H1 (cell line): ENCODE data around the gene LTA4H. TPM values are rescaled to one million over a fixed set of nuclear protein-coding genes. Genes with fewer than 3 reads are reported as not detected.

ENCODE experiments used
- CHD1 ChIP-seq: IDR thresholded peaks from 2 replicates; pipeline ENCODE4 v1.6.1; 2012; ENCODE audit warnings: low read depth, low read length, improper control_type of control experiment
- CHD2 ChIP-seq: IDR thresholded peaks from 2 replicates; pipeline ENCODE4 v1.6.1; 2012; ENCODE audit warnings: low read length, improper control_type of control experiment
- CHD7 ChIP-seq: fragments of 300-600 bp; sonication (generic); IDR thresholded peaks from 2 replicates; pipeline ENCODE4 v1.7.1; 2012; ENCODE audit warnings: low read length, moderate library complexity, mild to moderate bottlenecking, inconsistent platforms; ENCODE audit not compliant: insufficient replicate concordance
- KDM4A ChIP-seq: IDR thresholded peaks from one replicate; pipeline ENCODE4 v1.7.1; 2012; ENCODE audit warnings: low read depth, mild to moderate bottlenecking, moderate library complexity, low read length, inconsistent platforms; ENCODE audit not compliant: severe bottlenecking
- MAX ChIP-seq: IDR thresholded peaks from 2 replicates; pipeline ENCODE4 v1.6.1; 2012; ENCODE audit warnings: inconsistent platforms
- NRF1 ChIP-seq: IDR thresholded peaks from 2 replicates; pipeline ENCODE4 v1.6.1; 2011; ENCODE audit warnings: mild to moderate bottlenecking, low read depth, low read length, improper control_type of control experiment
- PHF8 ChIP-seq: fragments of 200-600 bp; sonication (generic); conservative IDR thresholded peaks from 2 replicates; pipeline ENCODE4 v1.7.1; 2012; ENCODE audit warnings: low read depth, mild to moderate bottlenecking, inconsistent platforms, low read length, moderate library complexity
- POLR2AphosphoS5 ChIP-seq: IDR thresholded peaks from 2 replicates; pipeline ENCODE4 v1.6.1; 2011; ENCODE audit warnings: low read depth, low read length
- POU5F1 ChIP-seq: IDR thresholded peaks from 2 replicates; pipeline ENCODE4 v1.6.1; 2011; ENCODE audit warnings: low read depth, mild to moderate bottlenecking, low read length, moderate library complexity
- SIN3A ChIP-seq, 2 experiments: IDR thresholded peaks in 1 of 2; conservative IDR thresholded peaks in 1 of 2; 2 replicates each; pipeline ENCODE4 v1.6.1; 2011 to 2012; ENCODE audit warnings: low read length in 2 of 2, improper control_type of control experiment in 1 of 2, low read depth in 1 of 2, mild to moderate bottlenecking in 1 of 2
- SIRT6 ChIP-seq: IDR thresholded peaks from one replicate; pipeline ENCODE4 v1.7.1; 2012; ENCODE audit warnings: low read length, inconsistent platforms
- SP1 ChIP-seq: IDR thresholded peaks from 2 replicates; pipeline ENCODE4 v1.6.1; 2011; ENCODE audit warnings: low read depth, low read length
- SP4 ChIP-seq: IDR thresholded peaks from 2 replicates; pipeline ENCODE4 v1.6.1; 2012; ENCODE audit warnings: low read length, inconsistent platforms
- polyA plus RNA-seq, 7 experiments: library from polyadenylated mRNA; depleted of rRNA in 3 of 7; stranded (reverse) in 5 of 7; unstranded in 2 of 7; fragments of >200 nt in 5 of 7; fragments of 200-250 nt in 2 of 7; gene quantifications; 1 replicate in 5 of 7; 2 replicates in 1 of 7; 4 replicates in 1 of 7; pipeline versions ENCODE4 v1.2.1 to v1.2.3, GENCODE V29; 2011 to 2013; ENCODE audit warnings: missing spikeins in 2 of 7, mixed read lengths in 2 of 7
- total RNA-seq: library from RNA; stranded (reverse); fragmentation: NEBNext Ultra II Directional; extraction: Animal tissue kit (Norgen Biotek cat#: 25700); gene quantifications from 2 replicates; pipeline ENCODE4 v1.2.1, GENCODE V29; 2021

Gene LTA4H
- total and polyA plus RNA-seq, 2 of the 8 experiments (the other 6 are each of a cell fraction or from before 2014, with no cell fraction given), result 106 to 167 TPM

GRCh38 chr12:95960241-95960640 lies 75.1 kb downstream of the LTA4H start (continued):
- TF ChIP-seq CHD7 (no peak), MAX (no peak), SIRT6 (no peak), SP4 (no peak), NRF1 (no peak), KDM4A (no peak), POLR2AphosphoS5 (no peak), PHF8 (no peak), CHD1 (no peak), SIN3A (conservative IDR thresholded peaks at IDR 0.05 in 1 of 2, IDR thresholded peaks at IDR 0.05 in 1 of 2; ENCODE audit: low read depth in 1 of 2, low read length in 2 of 2) (no peak), SP1 (no peak), CHD2 (no peak), POU5F1 (no peak)
